Panc1 (cell line): ENCODE measurements around the gene VAPB. TPM values are rescaled to one million over a fixed set of nuclear protein-coding genes. Genes with fewer than 3 reads are reported as not detected.

Experiments
- ATAC-seq: fragments of 200-7000 bp; cut with Tn5 transposase; 2 replicates; pipeline ENCODE4 v1.9.1; 2020; ENCODE audit warnings: mild to moderate bottlenecking, moderate library complexity
- BruUV-seq: library from RNA; stranded (reverse); fragments of 400-500 nt; replicated peaks from 2 replicates; lab custom pipeline; 2021; lab: Mats Ljungman, UMichigan
- CTCF ChIA-PET: fragments of 300-600 bp; sonication (Branson Sonifier 250); formaldehyde crosslinking; loops from one replicate; lab custom pipeline; 2022; ENCODE audit warnings: antibody characterized with exemption; lab: Charles Lee
- POLR2A ChIA-PET: fragments of 300-600 bp; sonication (Branson Sonifier 250); formaldehyde crosslinking; loops from one replicate; lab custom pipeline; 2022; ENCODE audit warnings: antibody characterized with exemption; lab: Charles Lee
- DNase-seq: peaks from one replicate; pipeline ENCODE4 v3.0.0-alpha.2; 2010; ENCODE audit warnings: low read depth, low spot score
- H3K27ac ChIP-seq: 2 replicates; pipeline ENCODE4 v1.5.1; 2011; ENCODE audit warnings: mild to moderate bottlenecking, low read length, inconsistent platforms
- H3K27me3 ChIP-seq: fragments of 200-500 bp; sonication (Bioruptor generic); 2 replicates; pipeline ENCODE4 v1.6.0; 2014; ENCODE audit warnings: low read length, inconsistent platforms; ENCODE audit not compliant: control insufficient read depth, insufficient read depth
- H3K36me3 ChIP-seq: fragments of 200-500 bp; sonication (Bioruptor generic); 2 replicates; pipeline ENCODE4 v1.5.1; 2014; ENCODE audit warnings: inconsistent platforms, mild to moderate bottlenecking, low read length, moderate library complexity; ENCODE audit not compliant: control insufficient read depth, insufficient read depth
- H3K4me1 ChIP-seq: 2 replicates; pipeline ENCODE4 v1.5.1; 2011; ENCODE audit warnings: inconsistent platforms, mild to moderate bottlenecking, low read length, moderate library complexity; ENCODE audit not compliant: control insufficient read depth, insufficient read depth
- H3K4me3 ChIP-seq, 2 experiments: 2 replicates each; pipeline ENCODE4 v1.5.1; 2011 to 2012; ENCODE audit warnings: low read depth in 2 of 2, low read length in 2 of 2, mild to moderate bottlenecking in 2 of 2, inconsistent platforms in 1 of 2, moderate library complexity in 1 of 2
- H3K9me3 ChIP-seq: fragments of 200-500 bp; sonication (Bioruptor generic); 2 replicates; pipeline ENCODE4 v1.5.1; 2014; ENCODE audit warnings: low read depth, mild to moderate bottlenecking, inconsistent platforms, low read length, moderate library complexity; ENCODE audit not compliant: control insufficient read depth, insufficient read depth
- CTCF ChIP-seq: fragments of 450-650 bp; IDR thresholded peaks from 2 replicates; pipeline ENCODE4 v1.5.1; 2017; ENCODE audit warnings: mild to moderate bottlenecking
- POLR2AphosphoS5 ChIP-seq: IDR thresholded peaks from 2 replicates; pipeline ENCODE4 v1.6.1; 2012; ENCODE audit warnings: mild to moderate bottlenecking, low read depth, low read length, moderate library complexity
- REST ChIP-seq, 2 experiments: IDR thresholded peaks; 2 replicates each; pipeline ENCODE4 v1.6.1; 2011 to 2012; ENCODE audit warnings: low read depth in 2 of 2, control low read depth in 1 of 2, low read length in 1 of 2, mild to moderate bottlenecking in 1 of 2, moderate library complexity in 1 of 2; ENCODE audit not compliant: insufficient read depth in 1 of 2
- SIN3A ChIP-seq: IDR thresholded peaks from 2 replicates; pipeline ENCODE4 v1.6.1; 2012; ENCODE audit warnings: low read depth, mild to moderate bottlenecking, low read length, moderate library complexity, borderline replicate concordance; ENCODE audit not compliant: insufficient read depth
- TCF7L2 ChIP-seq: IDR thresholded peaks from 2 replicates; pipeline ENCODE4 v1.6.1; 2011; ENCODE audit warnings: mild to moderate bottlenecking, low read depth, low read length, inconsistent platforms
- in situ Hi-C: cut with HindIII; loops from 2 replicates; pipeline ENCODE4 v1.10.0; 2016; ENCODE audit warnings: low sequenced_read_pairs, low pct_unique_long_range_greater_than_20kb
- intact Hi-C: fragments of 100-400 bp; cut with micrococcal nuclease; formaldehyde crosslinking; loops from one replicate; pipeline ENCODE4 v1.10.0; 2022; ENCODE audit not compliant: unreplicated experiment
- total RNA-seq: library from RNA; stranded (reverse); gene quantifications from one replicate; pipeline ENCODE4 v1.2.1, GENCODE V29; 2021; ENCODE audit not compliant: unreplicated experiment

VAPB gene
- total RNA-seq, 1 experiment from 2014 or later = 50.9 TPM

GRCh38 chr20:58471193-58472164 is 82.5 kb downstream of the VAPB start:
- Histone ChIP-seq H3K4me3 (no peak overlapping the region), H3K36me3 (no peaks in the 10 kb centered on the region), H3K4me1 (no peaks in the 10 kb centered on the region), H3K27ac (no peak overlapping the region), H3K27me3 (no peaks in the 10 kb centered on the region), H3K9me3 (no peaks in the 10 kb centered on the region)
- no TSS peak for BruUV-seq
- intact Hi-C loops (no loop called here), in situ Hi-C loops (no loop called here)
- ChIA-PET POLR2A (no interaction called here), CTCF (no interaction called here)
- TF ChIP-seq CTCF = no peak
- TF ChIP-seq SIN3A = no peak
- no peak for TF ChIP-seq TCF7L2
- no peak for TF ChIP-seq POLR2AphosphoS5
- TF ChIP-seq REST (IDR thresholded peaks at IDR 0.05; ENCODE audit: insufficient read depth in 1 of 2, low read depth in 2 of 2, low read length in 1 of 2) = no peak
- no peak for DNase-seq
- peak; percentile 45; the same call in 1 of the 2 replicates for ATAC-seq

GRCh38 chr20:58472273-58473018 is 83.4 kb downstream of the VAPB start:
- H3K36me3 ChIP-seq = no peaks in the 10 kb centered on the region
- H3K9me3 ChIP-seq = no peaks in the 10 kb centered on the region
- no peak overlapping the region for H3K4me3 ChIP-seq
- TF ChIP-seq CTCF = no peak
- no peak for TF ChIP-seq TCF7L2
- no peak for TF ChIP-seq SIN3A
- TF ChIP-seq REST (IDR thresholded peaks at IDR 0.05; ENCODE audit: insufficient read depth in 1 of 2, low read depth in 2 of 2, low read length in 1 of 2) = no peak
- no peak for TF ChIP-seq POLR2AphosphoS5
- in situ Hi-C loops (no loop called here), intact Hi-C loops (no loop called here)
- no peak for DNase-seq
- ChIA-PET CTCF (no interaction called here), POLR2A (no interaction called here)
- H3K27ac ChIP-seq = no peak overlapping the region
- ATAC-seq = no peak
- H3K27me3 ChIP-seq = no peaks in the 10 kb centered on the region
- H3K4me1 ChIP-seq = no peaks in the 10 kb centered on the region
- BruUV-seq = no TSS peak
